NCI-H2196 treated with DMSO at 0.1 percent for 48 hours (cell line): Measurements from ENCODE around the gene BCAS1.

ENCODE experiments used
- DNase-seq: peaks from one replicate; lab custom pipeline; 2025; ENCODE audit not compliant: unreplicated experiment; lab: John Stamatoyannopoulos, UW

BCAS1 gene

GRCh38 chr20:54051068-54051467 is 19.3 kb downstream of the BCAS1 start:
- DNase-seq, result no peak

- DNase-seq, result no peak
Observed at GRCh38 chr20:54048891-54049545, 21.4 kb downstream of the BCAS1 start.

- no peak for DNase-seq
Observed at GRCh38 chr20:54048481-54048880, 21.9 kb downstream of the BCAS1 start.

- DNase-seq, result no peak
Observed at GRCh38 chr20:54047720-54048119, 22.7 kb downstream of the BCAS1 start.

- no peak for DNase-seq
Observed at GRCh38 chr20:54047048-54047447, 23.3 kb downstream of the BCAS1 start.

GRCh38 chr20:54044156-54044555 is 26.2 kb downstream of the BCAS1 start:
- DNase-seq, result no peak

- DNase-seq, result no peak
Observed at GRCh38 chr20:54043076-54043967, 27.1 kb downstream of the BCAS1 start.

- no peak for DNase-seq
Observed at GRCh38 chr20:54042021-54042420, 28.4 kb downstream of the BCAS1 start.

- DNase-seq, result no peak
Observed at GRCh38 chr20:54041336-54041735, 29.1 kb downstream of the BCAS1 start.

GRCh38 chr20:54040531-54040930 is 29.9 kb downstream of the BCAS1 start:
- no peak for DNase-seq

GRCh38 chr20:54038961-54039360 is 31.4 kb downstream of the BCAS1 start:
- DNase-seq, result no peak

- DNase-seq, result no peak
Observed at GRCh38 chr20:54037525-54037924, 32.9 kb downstream of the BCAS1 start.

GRCh38 chr20:54029643-54030042 is 40.8 kb downstream of the BCAS1 start:
- DNase-seq, result no peak

GRCh38 chr20:54029176-54029575 is 41.2 kb downstream of the BCAS1 start:
- no peak for DNase-seq

GRCh38 chr20:54028276-54029011 is 42.0 kb downstream of the BCAS1 start:
- no peak for DNase-seq

GRCh38 chr20:54027704-54028103 is 42.7 kb downstream of the BCAS1 start:
- DNase-seq, result no peak

GRCh38 chr20:54026295-54027064 is 43.9 kb downstream of the BCAS1 start:
- no peak for DNase-seq

- DNase-seq, result no peak
Observed at GRCh38 chr20:54025251-54025771, 45.1 kb downstream of the BCAS1 start.

GRCh38 chr20:54023406-54023805 is 47.0 kb downstream of the BCAS1 start:
- no peak for DNase-seq

GRCh38 chr20:54021446-54022235 is 48.8 kb downstream of the BCAS1 start:
- no peak for DNase-seq
